Activated CD8-positive, alpha-beta memory T cell treated with anti-CD3 and anti-CD28 coated beads for 48 hours (primary cell): ENCODE measurements around the gene DHX35.
A peak's percentile ranks its signal among the peaks of the same experiment; 100 is the strongest.

Source experiments
- DNase-seq, 3 experiments: peaks; one replicate each; pipeline ENCODE4 v3.0.0-alpha.2; 2020; ENCODE audit warnings: low read depth in 2 of 3, low spot score in 2 of 3

DHX35 gene

DNA sequence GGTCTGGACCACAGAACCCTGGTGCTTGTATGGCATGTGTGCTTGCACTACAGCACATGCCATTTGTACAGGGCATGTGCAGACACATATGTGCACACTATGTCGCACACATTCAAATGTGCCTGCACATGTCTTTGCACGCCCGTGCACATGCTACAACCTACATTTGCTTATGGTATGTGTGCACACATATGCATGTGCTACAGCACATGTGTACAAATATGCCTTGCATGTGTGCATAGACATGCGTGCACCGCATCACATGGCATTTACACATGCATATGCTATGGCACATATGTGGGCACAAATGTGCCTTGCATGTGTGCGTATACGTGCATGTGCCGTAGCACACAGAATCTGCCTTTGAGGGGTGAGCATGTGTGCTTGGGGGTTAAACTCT, 90.5 kb downstream of the DHX35 start:
- no peak for DNase-seq

DNA sequence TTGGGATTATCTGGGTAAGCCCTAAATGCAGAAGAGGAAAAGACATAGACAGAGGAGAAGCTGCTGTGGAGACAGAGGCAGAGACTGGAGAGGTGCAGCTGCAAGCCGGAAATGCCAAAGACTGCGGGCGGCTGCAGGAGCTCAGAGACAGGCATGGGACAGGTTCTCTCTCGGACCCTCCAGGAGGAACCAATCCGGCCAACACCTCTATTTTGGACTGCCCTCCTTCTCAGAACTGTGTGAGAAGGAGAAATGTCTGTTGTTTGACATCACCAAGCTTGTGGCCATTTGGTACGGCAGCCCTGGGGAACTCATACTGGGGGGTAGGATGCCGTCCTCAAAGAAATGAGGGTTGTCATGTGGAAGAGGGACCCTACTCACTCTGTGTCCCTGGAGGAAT, 95.0 kb downstream of the DHX35 start:
- no peak for DNase-seq

DNA sequence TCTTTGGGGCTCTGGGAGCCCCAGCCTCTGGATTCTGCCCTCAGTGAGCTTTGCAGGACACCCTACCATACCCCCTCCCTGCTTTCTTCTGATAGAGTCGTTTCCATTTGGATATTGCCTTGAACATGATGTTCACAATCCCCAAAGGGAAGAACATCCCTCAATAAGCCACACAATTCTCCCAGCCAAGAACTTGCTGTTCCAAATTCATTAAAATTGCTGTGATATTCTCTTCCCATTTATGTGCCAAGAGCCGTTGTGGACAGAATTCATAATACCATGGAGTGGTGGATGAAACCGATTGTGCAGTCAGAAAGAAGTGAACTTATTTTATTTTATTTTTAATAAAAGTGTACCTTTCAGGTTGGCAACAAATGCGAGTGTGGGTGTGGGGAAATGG, 95.8 kb downstream of the DHX35 start:
- DNase-seq: no peak

DNA sequence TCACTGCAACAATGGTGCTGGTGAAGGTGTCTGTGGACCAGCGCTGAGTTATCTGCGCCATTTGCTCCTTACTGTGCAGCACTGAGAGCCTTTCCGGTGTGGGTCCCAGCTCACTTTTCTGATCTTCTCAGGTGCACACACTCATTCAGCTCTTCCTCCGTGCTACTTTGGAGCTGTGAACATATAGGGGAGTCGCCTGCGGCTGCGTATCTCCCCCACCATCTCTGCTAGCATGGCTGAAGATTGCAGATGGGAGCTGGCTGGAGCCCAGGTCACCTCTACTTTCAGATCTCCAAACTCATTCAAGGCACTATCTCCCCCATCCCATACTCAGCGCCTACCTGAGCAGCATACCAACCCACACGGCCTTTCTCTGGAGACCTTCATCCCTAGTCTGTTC, 96.9 kb downstream of the DHX35 start:
- no peak for DNase-seq

DNA sequence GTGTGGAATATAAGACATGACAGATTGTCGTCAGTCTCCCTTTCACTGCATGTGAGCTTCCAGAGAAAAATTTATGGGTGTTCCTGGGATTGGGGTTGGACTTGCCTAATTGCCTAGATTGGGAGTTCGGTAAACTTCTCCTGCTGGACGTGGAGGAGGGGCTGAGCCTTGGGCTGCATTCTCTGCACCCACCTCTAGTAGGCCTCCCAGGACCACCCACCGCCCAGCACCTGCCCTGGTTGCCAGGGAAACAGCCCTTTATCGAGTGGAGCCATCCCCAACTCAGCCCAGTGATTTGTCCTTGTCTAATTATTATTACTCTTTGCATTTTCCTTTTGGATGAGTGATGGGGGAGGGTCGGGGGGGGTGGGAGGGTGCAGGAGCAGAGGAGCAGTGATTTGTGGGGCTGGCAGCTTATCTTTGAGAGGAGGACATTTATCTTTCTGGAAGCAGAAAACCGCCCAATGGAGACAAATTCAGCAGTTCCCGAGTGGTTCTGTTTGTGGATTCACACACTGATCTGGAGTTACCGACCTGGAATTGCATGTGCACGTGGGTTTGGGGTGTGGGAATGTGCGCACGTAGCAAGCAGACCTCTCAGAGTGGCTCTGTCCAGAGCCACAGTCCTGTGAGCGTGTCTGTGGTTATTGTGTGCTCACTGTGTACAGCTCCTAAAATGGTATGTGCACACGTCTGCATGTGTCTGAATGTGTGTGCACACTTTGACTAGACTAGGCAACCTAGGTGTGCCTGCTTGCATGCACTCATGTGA, 104.5 kb downstream of the DHX35 start:
- DNase-seq: no peak

DNA sequence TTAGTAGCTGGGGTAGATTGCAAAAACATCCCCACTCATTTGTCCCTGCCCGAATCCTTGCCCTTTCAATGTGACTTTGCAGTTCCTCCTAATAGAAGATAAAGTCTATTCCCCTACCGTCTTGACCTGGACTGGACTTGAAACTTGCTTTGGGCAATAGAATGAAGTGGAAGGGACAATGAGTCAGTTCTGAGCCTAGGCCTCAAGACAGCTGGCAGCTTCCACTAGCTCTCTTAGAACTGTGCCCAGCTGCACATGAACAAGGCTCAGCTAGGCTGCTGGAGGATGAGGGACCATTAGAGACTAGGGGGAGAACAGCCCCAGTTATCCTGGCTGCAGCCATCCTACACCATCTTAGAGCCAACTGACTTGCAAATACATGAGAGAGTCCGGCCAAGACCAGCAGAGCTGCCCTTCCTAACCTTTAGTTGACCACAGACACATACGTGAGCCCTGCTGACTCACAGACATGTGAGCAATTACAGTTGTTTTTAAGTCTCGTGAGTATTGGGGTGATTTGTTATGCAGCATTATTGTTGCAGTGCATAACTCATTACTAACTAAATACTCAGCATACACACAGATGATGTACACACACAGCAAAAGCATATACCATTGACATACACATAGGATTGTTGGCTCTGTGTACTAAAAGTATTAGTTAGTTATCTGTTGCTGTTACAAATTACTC, 105.5 kb downstream of the DHX35 start:
- DNase-seq: no peak

DNA sequence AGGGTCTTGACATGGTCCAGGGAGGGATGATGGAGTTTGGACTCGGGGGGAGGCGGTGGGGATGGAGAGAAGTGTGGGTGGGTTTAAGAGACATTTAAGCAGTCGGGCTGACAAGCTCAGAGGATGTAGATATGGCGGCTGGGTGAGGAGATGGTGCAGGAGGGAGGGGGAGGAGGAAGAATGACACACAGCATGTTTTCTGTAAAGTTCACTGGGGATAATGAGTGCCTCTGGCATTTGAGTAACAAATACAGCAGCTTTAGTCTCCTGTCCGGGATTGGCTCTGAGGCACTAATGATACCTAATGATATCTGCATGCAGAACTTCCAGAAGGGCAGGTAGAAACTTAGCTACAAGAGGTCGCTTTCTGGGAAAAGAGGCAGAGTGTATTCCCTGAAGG, 107.8 kb downstream of the DHX35 start:
- DNase-seq: no peak

DNA sequence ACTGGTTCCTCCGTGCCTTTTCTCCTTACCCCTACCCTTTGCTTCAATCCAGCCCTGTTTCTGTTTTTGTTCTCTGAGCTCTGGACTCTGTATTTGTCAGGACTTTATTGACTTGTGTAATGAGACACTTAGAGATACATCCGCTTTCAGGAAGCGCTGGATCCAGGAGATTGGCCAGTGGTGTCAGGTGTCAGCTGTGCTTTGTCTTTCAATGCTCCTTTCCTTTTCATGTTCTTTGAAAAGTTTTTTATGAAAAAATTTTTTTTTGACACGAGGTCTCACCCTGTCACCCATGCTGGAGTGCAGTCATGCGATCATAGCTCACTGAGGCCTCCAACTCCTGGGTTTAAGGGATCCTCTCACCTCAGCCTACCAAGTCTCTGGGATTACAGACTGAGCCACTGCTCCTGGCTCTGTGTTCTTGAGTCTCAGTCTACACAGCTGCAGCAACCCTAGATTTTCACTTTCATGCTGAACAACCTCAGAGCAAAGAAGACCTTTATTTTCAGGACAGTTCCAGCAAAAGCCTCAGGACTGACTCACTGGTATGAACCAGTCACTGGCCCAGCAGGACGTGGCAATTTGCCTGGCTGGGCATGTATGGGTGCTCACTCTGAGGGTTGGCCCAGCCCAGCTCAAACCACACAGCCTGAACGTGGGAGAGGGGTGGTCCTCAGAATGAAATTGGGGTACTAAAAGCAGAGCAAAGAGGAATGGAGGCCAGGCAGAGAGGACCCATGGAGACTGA, 108.5 kb downstream of the DHX35 start:
- DNase-seq: no peak

DNA sequence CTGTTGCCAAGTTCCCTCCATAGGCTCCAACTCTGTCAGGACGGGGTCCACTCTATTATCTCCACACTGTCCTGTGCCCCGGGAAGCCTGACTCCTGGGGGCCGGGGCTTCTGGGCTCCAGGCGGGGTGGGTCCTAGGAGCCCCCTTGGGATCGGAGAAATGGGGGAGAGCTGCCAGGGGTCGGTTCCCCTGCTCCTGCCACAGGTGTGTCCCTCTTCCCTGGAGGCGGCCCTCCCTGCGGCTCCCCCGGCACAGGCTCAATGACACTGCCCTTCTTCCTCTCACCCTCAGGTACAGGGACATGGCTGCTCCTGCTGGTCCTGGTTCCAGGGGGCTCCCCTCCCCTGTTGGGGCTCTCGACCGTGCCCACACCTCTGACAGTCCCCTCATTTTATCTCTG, 110.0 kb downstream of the DHX35 start:
- no peak for DNase-seq

DNA sequence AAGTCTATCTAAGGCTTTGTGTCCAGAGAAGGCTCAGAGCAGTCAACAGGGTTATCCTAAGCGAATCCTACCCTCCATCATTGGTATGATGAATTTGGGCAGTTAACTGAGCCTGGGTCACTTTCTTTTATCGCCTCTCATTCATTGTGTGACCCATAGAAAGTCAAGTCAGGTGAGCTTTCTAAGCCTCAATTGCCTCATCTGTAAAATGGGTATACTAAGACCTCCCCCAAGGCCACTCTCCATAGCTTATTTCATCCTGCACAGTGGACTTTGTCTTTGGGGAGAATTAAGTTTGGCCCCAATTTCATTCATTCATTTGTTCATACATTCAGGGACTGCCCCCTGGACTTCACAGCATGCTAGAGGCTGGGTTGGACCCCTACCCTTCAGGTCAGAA, 110.5 kb downstream of the DHX35 start:
- DNase-seq: no peak

DNA sequence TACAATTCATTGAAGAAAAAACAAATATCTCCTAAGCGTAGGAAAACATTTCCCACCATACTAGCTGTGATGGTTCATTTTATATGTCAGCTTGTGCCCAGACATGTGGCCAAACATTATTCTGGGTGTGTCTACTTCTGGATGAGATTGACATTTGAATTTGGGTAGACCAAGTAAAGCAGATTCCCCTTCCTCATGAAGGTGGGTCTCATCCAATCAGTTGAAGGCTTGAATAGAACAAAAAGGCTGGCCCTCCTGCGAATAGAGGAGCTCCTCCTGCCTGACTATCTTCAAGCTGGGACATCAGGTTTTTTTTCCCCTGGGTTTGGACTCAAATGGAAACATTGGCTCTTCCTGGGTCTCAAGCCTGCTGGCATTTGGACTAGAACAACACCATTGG, 113.6 kb downstream of the DHX35 start:
- no peak for DNase-seq

DNA sequence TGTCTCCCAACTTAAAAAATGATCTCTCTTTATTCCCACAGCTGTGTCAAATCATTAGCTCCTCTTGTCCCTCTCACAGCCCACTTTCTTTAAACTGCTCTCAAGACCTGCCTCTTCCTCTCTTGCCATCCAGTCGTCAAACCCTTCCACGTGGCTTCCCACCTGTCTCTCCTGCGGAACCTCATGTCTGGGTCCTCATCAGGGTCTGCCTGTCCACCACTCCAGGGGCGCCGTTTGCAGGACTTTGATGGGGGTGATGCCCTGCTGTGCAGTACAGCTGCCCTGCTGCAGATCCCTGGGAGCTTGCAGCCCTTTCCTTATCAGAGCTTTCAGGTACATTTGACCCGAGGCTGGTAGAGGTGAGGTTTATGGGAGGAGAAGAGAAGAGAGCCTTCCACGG, 114.8 kb downstream of the DHX35 start:
- no peak for DNase-seq

DNA sequence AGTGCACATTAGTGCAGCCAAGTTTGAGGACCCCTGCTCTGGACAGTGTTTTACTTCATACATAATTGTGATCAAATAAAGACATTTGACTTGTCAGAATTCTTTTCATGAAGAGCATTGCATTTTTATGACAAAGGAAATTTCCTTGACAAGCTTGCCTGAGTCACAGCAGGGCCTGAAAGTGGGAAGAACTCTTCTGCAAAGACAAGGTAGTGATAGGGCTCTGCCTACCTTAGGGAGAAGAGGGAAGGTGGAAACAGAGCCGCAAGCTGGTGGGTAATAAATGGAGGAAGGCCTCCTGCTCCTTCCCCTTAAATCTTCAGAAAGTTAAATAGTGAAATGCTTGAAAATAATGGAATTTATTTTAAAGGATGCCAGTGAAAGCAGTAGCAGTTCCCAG, 118.2 kb downstream of the DHX35 start:
- no peak for DNase-seq

DNA sequence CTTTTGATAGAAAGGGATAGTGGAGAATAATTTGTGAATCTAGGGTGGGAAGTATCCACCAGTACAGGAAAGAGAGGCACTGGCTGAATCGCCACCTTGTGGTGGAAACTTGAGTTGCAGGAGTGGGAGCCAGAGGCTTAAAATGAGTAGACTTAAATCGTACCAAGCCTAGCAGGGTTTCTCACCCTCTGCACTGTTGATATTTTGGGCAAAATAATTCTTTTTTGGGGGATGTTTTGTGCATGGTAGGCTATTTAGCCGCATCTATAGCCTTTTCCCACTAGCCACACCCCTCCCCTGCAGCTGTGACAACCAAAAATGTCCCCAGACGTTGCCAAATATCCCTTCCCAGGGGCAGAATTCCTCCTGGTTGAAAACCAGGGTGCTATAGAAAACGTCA, 119.1 kb downstream of the DHX35 start:
- peak; percentile 45 to 76 (median 74) for DNase-seq

DNA sequence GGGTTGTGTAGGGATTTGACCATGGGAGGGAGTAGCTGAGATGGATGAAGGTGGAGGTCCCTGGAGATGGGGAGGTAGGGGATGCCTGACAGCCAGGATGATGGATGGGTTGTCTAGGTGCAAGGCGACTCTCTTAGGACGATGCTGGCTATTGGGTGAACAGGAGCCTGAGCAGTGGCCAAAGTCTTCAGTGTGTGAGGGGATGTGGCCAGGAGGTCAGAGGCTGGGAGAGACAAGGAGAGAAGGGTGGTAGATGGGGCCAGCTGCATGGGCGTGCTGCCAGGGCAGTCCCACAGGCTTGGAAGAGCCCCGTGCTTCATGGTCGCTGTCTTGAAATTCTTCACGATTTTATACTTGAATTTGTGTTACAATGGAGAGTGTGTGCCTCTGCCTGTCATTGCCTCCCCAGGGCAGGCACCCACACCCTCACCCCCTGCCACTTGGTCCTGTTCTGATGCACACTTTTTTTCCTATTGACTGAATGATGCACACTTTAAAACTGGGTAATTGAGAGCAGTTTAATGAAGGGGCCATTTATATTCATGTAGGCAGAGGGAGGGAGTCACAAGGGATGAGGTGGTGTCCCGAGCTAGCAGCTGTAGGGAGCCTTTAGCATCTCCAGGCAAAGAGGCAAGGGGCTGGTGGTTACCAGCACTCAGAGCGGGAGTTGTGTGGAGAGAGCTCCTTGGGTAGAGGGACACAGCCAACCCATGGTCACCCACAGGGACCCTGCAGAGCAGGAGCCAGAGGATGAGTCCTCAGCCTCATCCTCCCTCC, 120.7 kb downstream of the DHX35 start:
- no peak for DNase-seq

DNA sequence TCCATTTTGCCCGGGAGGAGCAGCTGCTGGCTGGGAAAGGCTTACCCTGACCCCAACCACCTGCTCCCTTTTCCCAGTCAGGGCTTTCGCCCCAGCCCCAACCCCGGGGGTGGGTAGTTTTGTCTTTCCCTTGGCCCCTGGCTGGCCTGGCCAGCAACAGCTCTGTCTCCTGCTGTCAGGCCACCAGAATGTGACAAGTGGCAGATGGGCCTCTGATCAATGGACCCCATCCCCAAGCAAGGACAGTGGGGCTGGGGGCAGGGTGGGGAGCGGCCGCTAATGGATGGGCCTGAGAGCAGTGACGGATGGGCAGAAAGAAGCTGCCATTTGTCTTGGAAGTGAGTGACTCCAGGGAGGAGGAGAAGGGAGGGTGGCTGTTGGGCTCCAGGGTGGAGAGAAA, 121.6 kb downstream of the DHX35 start:
- DNase-seq: no peak

DNA sequence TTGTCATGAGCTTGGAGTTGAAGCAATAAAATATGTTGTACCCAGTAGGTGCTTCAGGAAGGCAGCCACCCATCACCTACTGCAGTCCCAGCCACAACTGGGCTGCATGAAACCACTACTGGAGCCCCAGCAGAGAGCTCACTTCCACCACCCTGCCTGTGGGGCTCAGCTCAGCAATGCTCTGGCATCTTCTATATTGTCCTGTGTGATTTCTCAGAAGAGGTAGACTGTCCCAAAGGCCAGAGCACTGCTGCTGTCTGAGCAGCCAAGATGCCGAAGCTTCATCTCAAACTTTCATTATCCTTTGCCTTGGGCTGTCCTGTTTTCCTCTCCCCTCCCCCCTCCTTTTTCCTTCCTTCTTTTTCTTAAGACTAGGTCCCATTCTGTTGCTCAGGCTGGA, 126.9 kb downstream of the DHX35 start:
- DNase-seq: no peak
